ENCODE measurements around the gene MFRP.

DNA sequence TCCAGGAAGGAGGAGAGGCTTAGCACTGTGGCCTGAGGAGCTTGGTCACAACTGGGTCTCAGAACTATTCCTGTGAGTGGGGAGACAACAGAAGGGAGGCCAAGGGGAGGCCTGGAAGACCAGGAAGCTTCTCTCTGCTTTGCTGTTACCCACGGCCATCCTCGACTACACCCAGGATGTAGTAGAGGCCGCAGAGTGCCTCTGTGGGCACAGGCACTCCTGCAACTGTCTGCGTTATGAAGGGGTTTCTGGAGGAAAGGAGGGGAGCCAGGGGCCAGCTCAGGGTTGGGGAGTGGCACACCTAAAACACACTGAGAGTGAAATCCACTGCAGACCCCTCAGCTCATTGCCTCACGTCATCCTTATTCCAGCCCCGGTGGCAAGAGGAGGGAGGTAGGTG is 3.8 kb upstream of the MFRP start:
- TF ChIP-seq POLR2A (IDR thresholded peaks at IDR 0.05; ENCODE audit: low read depth, low read length) (no peak), POLR2AphosphoS5 (IDR thresholded peaks at IDR 0.05; ENCODE audit: low read depth, low read length) (no peak), POU2F2 (IDR thresholded peaks at IDR 0.05; ENCODE audit: low read depth, low read length) (no peak), PAX5 (IDR thresholded peaks at IDR 0.05; ENCODE audit: insufficient read depth, low read length, severe bottlenecking) (no peak)

All from GM12891 (cell line).